ENCODE measurements around the gene WTIP.
"Not testable (repeated sequence)": the region's sequence is repeated elsewhere in the genome, so short reads cannot be mapped to it uniquely, and the experiment has no call there.

Gene WTIP

GRCh38 chr19:34504273-34504808, 22.8 kb downstream of the WTIP start:
- DNase-seq = no peak

GRCh38 chr19:34504809-34505291, 23.3 kb downstream of the WTIP start:
- DNase-seq = no peak

- no peak for DNase-seq
These were observed 23.9 kb downstream of the WTIP start for GRCh38 chr19:34505321-34506025.

- no peak for DNase-seq
These were observed 24.4 kb downstream of the WTIP start for GRCh38 chr19:34506026-34506370.

GRCh38 chr19:34507414-34508067, 26.0 kb downstream of the WTIP start:
- no peak for DNase-seq

- no peak for DNase-seq
These were observed 27.0 kb downstream of the WTIP start for GRCh38 chr19:34508540-34508939.

GRCh38 chr19:34510904-34511303, 29.3 kb downstream of the WTIP start:
- not testable (repeated sequence) for DNase-seq

GRCh38 chr19:34512254-34512822, 30.8 kb downstream of the WTIP start:
- DNase-seq = no peak

GRCh38 chr19:34513767-34514166, 32.2 kb downstream of the WTIP start:
- DNase-seq = no peak

- no peak for DNase-seq
These were observed 38.0 kb downstream of the WTIP start for GRCh38 chr19:34519602-34520001.

- no peak for DNase-seq
These were observed 41.9 kb downstream of the WTIP start for GRCh38 chr19:34523408-34523807.

GRCh38 chr19:34525001-34525400, 43.4 kb downstream of the WTIP start:
- no peak for DNase-seq

- DNase-seq = no peak
These were observed 52.6 kb downstream of the WTIP start for GRCh38 chr19:34534206-34534605.

- DNase-seq = no peak
These were observed 57.8 kb downstream of the WTIP start for GRCh38 chr19:34539396-34539795.

GRCh38 chr19:34540811-34541557, 59.4 kb downstream of the WTIP start:
- DNase-seq = no peak

GRCh38 chr19:34549833-34550232, 68.3 kb downstream of the WTIP start:
- DNase-seq = no peak

GRCh38 chr19:34555447-34555846, 73.9 kb downstream of the WTIP start:
- no peak for DNase-seq

- DNase-seq = peak in 1 of 2 experiments; percentile 3
These were observed 74.9 kb downstream of the WTIP start for GRCh38 chr19:34556488-34556887.

GRCh38 chr19:34559045-34559444, 77.5 kb downstream of the WTIP start:
- DNase-seq = no peak

GRCh38 chr19:34560229-34560628, 78.7 kb downstream of the WTIP start:
- no peak for DNase-seq
